HG02970 (cell line): Measurements from ENCODE around the gene EFNB2.

Source experiments
- ATAC-seq: cut with Tn5 transposase; IDR thresholded peaks from one replicate; pipeline ENCODE4 v1.9.1; 2021; ENCODE audit warnings: mild to moderate bottlenecking, moderate library complexity, moderate number of reproducible peaks; ENCODE audit not compliant: unreplicated experiment, low FRiP score

Gene EFNB2

GRCh38 chr13:106488076-106488475, 47.4 kb downstream of the EFNB2 start:
- no peak for ATAC-seq

GRCh38 chr13:106487129-106487528, 48.3 kb downstream of the EFNB2 start:
- ATAC-seq, result no peak

DNA sequence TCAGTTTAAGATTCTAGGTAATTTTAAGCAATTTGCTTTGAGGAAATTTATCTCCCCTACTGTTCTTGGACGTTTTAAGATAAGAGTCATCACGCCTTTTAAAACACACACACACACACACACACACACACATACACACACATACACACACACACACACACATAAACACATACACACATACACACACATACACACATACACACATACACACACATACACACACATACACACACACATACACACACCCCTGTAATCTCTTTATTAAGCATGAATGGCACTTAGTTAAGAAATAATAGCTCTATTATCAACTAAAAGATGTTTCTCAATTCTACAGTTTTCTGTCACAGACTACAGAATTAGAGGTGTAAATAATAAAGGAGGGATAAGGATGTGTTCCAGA, 49.2 kb downstream of the EFNB2 start:
- no peak for ATAC-seq

GRCh38 chr13:106484537-106485193, 50.8 kb downstream of the EFNB2 start:
- ATAC-seq, result no peak

GRCh38 chr13:106484084-106484483, 51.4 kb downstream of the EFNB2 start:
- no peak for ATAC-seq

- no peak for ATAC-seq
Measured at GRCh38 chr13:106481919-106482318, 53.5 kb downstream of the EFNB2 start.

DNA sequence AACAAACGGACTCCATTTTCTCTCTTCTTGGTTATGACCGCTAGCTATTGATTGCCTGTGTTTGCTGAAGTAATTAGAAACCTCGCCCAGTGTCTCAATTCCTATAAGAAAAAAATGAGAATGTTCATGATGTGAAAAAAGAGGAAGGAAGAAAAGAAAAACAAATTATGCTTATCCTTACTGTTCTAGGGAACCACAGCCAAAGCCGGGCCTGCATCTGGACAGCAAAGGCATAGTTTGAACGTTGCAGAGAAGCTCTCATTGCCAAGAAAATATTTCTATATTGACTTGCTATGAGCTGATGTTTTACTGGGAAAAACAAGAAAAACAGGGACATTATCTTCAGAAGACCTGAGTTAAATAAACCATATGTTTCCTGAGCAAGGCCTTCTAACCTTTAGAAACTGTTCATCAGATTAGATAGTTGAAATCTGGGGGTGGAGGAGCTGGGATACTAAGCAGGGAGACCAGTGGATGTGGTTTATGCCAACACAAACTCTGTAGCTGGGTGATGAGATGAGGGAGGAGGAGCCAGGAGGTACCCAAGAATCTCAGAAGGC, 55.0 kb downstream of the EFNB2 start:
- no peak for ATAC-seq

DNA sequence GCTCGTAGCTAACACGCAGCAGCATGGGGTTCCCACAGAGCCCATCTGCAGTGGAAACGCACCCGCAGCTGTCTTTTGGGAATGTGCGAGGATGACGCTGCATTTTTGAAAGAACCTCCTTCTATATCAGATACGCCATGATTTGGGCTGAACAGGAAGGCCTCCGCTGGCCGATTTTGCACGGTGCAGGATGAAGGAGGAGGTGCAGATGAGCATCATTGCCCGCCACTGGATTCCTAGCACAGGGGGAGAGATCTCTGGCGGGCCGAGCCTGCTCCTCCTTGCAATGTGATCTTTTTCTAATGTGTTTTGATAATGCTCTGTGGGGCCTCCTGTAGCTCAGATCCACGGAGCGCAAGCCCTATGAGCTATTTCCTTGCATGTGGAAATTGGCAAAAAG, 55.5 kb downstream of the EFNB2 start:
- no peak for ATAC-seq

DNA sequence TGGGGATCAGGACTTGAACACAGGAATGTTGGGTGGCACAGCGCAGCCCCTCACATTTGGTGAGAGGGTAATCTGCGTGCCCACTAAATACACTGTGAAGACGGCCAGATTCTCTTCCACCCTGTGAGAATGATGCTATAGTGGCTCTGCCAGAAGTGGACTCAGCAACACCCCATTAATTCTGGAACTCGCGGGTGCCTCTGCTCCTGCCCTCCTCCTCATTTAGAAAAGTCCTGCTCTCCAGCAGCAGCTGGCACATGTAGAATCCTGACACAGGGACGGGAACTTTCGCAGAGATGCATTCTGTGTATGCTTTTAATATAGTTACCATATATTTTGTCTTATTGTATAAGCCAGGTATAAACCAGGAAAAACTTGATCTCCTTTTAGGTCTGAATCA, 57.3 kb downstream of the EFNB2 start:
- ATAC-seq, result no peak

GRCh38 chr13:106477303-106477702, 58.2 kb downstream of the EFNB2 start:
- ATAC-seq, result no peak

GRCh38 chr13:106475852-106476251, 59.6 kb downstream of the EFNB2 start:
- ATAC-seq, result no peak

- ATAC-seq, result no peak
Measured at GRCh38 chr13:106474912-106475311, 60.5 kb downstream of the EFNB2 start.

GRCh38 chr13:106473154-106473553, 62.3 kb downstream of the EFNB2 start:
- no peak for ATAC-seq

DNA sequence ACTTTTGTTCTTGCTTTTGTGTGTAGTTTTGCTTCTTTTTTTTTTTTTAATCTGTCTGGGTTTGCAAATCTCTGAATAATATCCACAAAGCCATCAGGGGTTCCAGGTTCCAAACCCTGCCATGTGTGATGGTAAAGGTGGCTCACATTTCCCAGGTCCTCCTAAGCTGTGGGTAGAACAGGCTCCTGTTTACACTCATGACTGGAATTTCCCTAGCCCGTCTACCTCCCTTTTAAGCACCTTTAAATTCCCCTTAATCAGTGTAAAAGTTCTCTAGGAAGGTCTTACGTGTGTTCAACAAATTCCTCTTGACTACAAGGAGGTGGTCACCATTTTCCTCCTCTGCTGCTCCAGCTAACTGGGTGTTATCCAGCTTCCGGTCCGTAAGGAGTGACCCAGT, 62.8 kb downstream of the EFNB2 start:
- no peak for ATAC-seq

- no peak for ATAC-seq
Measured at GRCh38 chr13:106471957-106472543, 63.4 kb downstream of the EFNB2 start.

- no peak for ATAC-seq
Measured at GRCh38 chr13:106470576-106470975, 64.9 kb downstream of the EFNB2 start.

GRCh38 chr13:106468744-106469590, 66.5 kb downstream of the EFNB2 start:
- no peak for ATAC-seq

DNA sequence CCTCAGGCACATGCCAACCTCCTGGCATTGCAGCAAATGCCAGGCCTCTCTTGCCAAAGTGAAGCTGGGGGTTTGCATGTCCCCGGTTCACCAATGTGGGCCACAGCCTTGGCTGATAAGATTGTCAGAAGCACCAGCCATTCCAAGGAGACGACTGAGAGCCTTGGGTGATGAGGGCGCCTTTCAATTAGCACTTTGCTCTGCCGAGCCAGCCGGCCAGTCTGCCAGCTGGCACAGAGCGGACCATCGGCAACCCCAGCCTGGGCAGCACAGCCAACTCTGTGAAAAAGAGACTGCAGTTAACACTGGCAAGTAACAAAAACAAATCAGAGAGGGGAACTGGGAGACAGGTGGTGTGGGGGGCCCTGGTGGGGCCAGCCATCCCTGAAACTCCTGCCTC, 67.3 kb downstream of the EFNB2 start:
- no peak for ATAC-seq

DNA sequence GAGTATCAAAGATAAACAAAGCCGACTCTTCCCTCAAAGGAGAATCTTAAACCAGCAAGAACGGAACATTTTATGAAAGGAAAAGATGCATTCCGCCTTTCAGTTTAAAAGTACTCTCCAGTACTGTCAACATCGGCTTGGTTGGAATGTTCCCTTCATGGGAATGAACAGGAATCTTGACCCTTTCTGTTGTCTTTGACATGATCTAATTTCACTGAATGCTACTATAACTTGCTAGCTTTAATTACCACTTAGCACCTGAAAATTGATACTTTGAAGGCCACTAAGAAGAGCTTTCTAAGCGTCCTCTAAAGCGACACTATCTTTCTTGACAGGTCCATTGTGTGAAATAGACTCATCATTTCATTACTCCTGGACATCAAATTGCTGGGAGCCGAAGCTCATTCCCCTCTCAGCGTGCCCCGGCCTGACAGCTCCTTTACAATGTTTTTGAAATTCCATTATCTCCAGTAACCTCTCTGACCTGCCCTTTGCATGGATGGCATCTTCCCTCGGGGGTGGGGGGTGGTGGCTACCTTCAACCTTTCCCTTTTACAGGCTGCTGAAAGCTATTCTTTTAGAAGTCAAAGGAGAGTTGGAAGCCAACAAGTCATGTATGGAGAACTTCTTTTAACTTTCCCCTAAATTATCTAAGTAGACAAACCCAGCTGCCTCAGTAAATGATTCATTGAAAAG, 67.9 kb downstream of the EFNB2 start:
- ATAC-seq, result no peak

- ATAC-seq, result no peak
Measured at GRCh38 chr13:106466691-106467426, 68.6 kb downstream of the EFNB2 start.
